SK-MEL-5 (cell line): Measurements from ENCODE around the gene MCOLN3. TPM values are rescaled to one million over a fixed set of nuclear protein-coding genes. Genes with fewer than 3 reads are reported as not detected.

Experiments used
- DNase-seq: peaks from one replicate; pipeline ENCODE4 v3.0.0-alpha.2; 2016; ENCODE audit warnings: low read depth, low spot score
- in situ Hi-C: cut with HindIII; loops from 2 replicates; pipeline ENCODE4 v1.10.0; 2016; ENCODE audit warnings: low sequenced_read_pairs, high pct_unique_total_duplicates, low pct_unique_long_range_greater_than_20kb
- polyA plus RNA-seq, 2 experiments: library from polyadenylated mRNA; depleted of rRNA; stranded (reverse); fragments of >200 nt; gene quantifications; 2 replicates each; pipeline ENCODE4 v1.2.3, GENCODE V29; 2015
- total RNA-seq: library from RNA; depleted of rRNA; stranded (reverse); fragments of >200 nt; shearing (Covaris generic); gene quantifications from 2 replicates; pipeline ENCODE4 v1.2.3, GENCODE V29; 2014; rRNA removed

Gene MCOLN3, protein sequence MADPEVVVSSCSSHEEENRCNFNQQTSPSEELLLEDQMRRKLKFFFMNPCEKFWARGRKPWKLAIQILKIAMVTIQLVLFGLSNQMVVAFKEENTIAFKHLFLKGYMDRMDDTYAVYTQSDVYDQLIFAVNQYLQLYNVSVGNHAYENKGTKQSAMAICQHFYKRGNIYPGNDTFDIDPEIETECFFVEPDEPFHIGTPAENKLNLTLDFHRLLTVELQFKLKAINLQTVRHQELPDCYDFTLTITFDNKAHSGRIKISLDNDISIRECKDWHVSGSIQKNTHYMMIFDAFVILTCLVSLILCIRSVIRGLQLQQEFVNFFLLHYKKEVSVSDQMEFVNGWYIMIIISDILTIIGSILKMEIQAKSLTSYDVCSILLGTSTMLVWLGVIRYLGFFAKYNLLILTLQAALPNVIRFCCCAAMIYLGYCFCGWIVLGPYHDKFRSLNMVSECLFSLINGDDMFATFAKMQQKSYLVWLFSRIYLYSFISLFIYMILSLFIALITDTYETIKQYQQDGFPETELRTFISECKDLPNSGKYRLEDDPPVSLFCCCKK
- 1.9 and 2.0 TPM in 2 replicates for total RNA-seq
- polyA plus RNA-seq (2015; cell fraction: cytosol; rRNA removed) = 1.1 and 1.7 TPM in 2 replicates
- polyA plus RNA-seq (2015; cell fraction: nucleus; rRNA removed) = 18.3 and 22.2 TPM in 2 replicates

DNA sequence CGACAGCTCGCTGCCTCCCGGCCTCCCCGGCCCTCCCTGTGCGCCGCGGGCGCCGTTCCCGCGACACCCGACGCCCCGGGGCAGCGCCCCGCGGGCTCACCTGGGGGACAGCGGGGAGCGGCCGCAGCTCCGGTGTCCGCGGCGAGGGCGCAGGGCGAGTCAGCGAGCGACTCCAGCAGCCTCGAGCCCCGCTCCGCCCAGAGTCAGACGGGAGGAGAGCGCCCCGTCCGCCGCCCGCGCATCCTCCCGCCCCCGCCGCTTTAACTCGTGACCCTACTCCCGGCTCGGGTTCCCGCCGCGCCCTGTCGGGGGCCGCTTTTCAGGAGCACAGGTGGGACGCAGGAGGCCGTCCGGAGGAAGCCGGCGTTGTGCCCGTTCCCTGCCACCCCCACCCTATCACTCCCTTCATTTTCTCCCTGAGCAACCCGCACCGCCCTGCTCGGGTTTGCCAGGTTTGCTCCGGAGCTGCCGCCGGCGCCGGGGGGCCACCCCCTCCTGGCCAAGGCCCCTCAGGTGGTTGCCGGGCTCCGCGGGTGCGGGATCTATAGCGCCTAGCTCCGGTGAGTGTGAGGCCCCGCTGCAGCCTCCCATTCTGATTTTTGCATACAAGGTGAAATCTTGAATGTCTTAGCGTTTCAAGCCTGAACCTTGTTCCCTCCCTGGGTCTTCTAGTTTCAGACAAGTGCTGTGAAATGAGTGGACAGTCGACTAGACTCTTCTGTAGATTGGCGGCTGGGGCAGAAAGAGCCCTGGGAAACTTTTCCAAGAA lies at the start of gene MCOLN3:
Gene MCOLN3 (minus strand): TSS at position 205 of the 769 bp plus-strand sequence. CDS start 3,140 bp downstream, outside the sequence.
- in situ Hi-C loops = no loop called here
- DNase-seq = no peak

- no peak for DNase-seq
- in situ Hi-C loops = no loop called here
These were observed 45.3 kb upstream of the MCOLN3 start for GRCh38 chr1:85093644-85094043.

DNA sequence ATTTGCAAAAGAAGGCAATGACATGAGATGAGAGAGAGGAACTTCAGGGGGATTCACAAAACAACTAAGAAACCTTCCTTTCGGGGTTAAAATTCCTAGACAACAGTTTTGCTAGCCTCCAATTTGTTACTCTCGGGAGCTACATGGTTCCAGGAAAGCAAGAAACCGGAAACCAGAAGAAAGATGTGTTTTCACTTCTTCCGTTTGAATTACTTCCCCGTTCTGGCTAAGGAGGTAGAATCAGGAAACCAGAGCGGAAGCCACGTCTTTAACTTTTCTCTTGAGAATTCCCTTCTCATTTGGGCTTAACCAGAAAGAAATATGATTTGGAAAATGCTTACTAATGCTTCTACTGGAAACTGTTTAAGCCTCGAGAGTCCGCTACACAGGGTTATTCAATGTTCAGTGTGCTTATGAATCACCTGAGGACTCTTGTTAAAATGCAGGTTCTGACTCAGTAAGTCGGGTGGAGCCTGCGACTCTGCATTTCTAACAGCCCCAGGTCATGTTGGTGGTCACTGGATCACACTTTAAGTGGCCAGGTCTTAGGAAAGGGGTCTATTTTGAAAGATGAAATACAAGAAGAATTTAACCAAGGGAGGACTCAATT lies 43.5 kb upstream of the MCOLN3 start:
- no peak for DNase-seq
- in situ Hi-C loops = no loop called here

DNA sequence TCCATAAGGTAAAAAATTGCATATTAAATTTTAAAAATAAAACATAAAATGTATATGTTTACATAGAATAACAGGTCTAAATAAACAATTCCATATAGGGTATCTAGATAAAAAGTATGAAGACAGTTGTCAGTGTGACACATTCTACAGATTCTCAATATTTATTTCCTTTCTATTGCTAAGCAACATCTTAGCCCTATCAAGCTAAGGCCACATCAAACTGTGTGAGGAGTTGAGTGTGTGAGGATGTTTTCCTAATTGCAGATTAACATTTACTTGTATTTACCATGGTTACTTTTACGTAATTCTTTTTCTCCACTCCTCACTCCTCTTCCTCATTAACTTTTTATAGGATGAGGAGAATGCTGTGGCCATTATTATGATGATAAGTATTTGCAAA lies 41.9 kb upstream of the MCOLN3 start:
- in situ Hi-C loops = no loop called here

GRCh38 chr1:85089203-85089602 lies 40.9 kb upstream of the MCOLN3 start:
- DNase-seq = no peak
- in situ Hi-C loops = no loop called here

More for the DNA sequence above, 41.9 kb upstream of the MCOLN3 start:
- DNase-seq = no peak

DNA sequence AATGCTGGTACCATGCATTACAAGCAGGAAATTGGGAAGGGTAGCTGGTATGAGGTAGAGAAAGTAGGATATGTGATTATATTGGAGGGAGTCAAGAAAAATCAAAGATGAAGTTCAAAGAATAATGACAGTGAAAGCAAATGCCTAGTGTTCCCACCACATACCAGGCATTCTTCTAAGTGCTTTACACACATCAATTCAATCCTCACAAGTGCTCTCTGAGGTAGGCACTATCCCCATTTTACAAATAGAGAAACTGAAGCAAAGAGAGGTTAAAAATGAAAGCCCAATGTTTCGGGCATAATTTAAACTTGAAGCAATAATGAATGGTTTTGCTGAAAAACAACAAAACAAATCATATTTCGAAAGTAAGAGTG lies 40.1 kb upstream of the MCOLN3 start:
- no peak for DNase-seq
- in situ Hi-C loops = no loop called here

- no peak for DNase-seq
- in situ Hi-C loops = no loop called here
These were observed 39.5 kb upstream of the MCOLN3 start for GRCh38 chr1:85087659-85088407.

GRCh38 chr1:85085417-85085816 lies 37.1 kb upstream of the MCOLN3 start:
- in situ Hi-C loops = no loop called here
- DNase-seq = no peak

DNA sequence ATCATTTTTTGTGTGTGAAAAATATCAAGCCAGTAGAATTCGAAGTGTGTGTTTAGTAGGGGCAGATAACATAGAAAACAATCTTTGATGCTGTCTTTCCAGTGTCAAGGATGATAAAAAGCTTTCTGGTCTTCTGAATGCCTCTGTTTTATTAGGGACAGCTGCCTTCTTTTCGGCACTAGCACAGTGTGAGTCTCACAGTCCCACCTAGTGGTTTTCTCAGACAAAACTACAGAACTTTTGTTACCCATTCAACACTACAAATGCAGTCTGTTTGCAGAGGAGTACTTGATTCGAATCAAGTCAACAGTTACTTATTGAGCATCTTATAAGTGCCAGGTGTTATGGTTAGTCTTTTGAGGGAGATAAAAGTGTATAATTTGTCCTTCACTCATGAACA lies 30.6 kb upstream of the MCOLN3 start:
- in situ Hi-C loops = no loop called here
- DNase-seq = peak; percentile 46

- in situ Hi-C loops = no loop called here
- DNase-seq = no peak
These were observed 26.2 kb upstream of the MCOLN3 start for GRCh38 chr1:85074365-85074964.

GRCh38 chr1:85070972-85071492 lies 22.7 kb upstream of the MCOLN3 start:
- in situ Hi-C loops = no loop called here
- DNase-seq = no peak

GRCh38 chr1:85068846-85069245 lies 20.5 kb upstream of the MCOLN3 start:
- no peak for DNase-seq
- in situ Hi-C loops = no loop called here

GRCh38 chr1:85065550-85065949 lies 17.2 kb upstream of the MCOLN3 start:
- no peak for DNase-seq
- in situ Hi-C loops = no loop called here

- DNase-seq = no peak
- in situ Hi-C loops = no loop called here
These were observed 14.2 kb upstream of the MCOLN3 start for GRCh38 chr1:85062425-85063026.

DNA sequence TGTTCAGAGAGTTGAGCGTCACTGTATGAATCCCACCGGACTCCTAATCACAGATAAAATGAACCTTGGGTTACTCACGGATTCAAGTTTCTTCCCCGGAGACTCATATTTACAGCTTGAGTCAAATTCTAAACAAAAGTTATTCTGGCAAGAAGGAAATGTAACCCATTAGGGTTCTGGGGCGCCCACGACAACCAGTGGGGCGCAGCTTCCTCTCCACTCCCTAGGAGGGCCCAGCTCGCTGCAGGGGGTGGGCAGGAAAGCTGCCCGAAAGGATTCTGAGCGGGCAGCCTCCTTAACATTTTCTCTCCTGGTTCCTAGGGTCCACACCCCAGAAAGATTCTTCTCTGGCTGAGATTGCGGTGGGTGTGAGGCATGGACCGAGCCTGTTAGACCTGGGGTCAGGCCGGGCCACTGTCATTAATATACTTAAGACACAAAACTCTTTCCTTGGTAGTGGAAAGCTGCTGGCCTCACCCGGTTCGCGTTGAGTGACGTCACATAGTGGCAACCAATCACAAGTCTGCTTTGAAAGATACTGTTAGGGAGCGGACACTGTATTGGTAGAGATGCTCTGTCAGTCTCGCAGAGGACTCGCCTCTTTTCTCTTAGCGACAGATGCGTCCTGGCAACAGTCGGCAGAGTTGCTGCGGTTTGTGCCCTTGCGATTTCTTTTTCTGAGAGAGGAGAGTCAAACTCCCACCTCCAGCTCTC lies 13.6 kb upstream of the MCOLN3 start:
- peak; percentile 96 for DNase-seq
- in situ Hi-C loops = no loop called here

GRCh38 chr1:85060038-85060437 lies 11.7 kb upstream of the MCOLN3 start:
- in situ Hi-C loops = no loop called here
- DNase-seq = no peak
